HG02884 (cell line): ENCODE measurements around the gene NUCKS1.
"Not testable (repeated sequence)": the region's sequence is repeated elsewhere in the genome, so short reads cannot be mapped to it uniquely, and the experiment has no call there.

ENCODE experiments used
- ATAC-seq: cut with Tn5 transposase; IDR thresholded peaks from one replicate; pipeline ENCODE4 v1.9.1; 2021; ENCODE audit warnings: mild to moderate bottlenecking, moderate library complexity; ENCODE audit not compliant: unreplicated experiment

Gene NUCKS1

GRCh38 chr1:205733438-205734175, 16.4 kb downstream of the NUCKS1 start:
- no peak for ATAC-seq

- no peak for ATAC-seq
Observed at GRCh38 chr1:205729945-205730610, 19.9 kb downstream of the NUCKS1 start.

- no peak for ATAC-seq
Observed at GRCh38 chr1:205726619-205727125, 23.3 kb downstream of the NUCKS1 start.

DNA sequence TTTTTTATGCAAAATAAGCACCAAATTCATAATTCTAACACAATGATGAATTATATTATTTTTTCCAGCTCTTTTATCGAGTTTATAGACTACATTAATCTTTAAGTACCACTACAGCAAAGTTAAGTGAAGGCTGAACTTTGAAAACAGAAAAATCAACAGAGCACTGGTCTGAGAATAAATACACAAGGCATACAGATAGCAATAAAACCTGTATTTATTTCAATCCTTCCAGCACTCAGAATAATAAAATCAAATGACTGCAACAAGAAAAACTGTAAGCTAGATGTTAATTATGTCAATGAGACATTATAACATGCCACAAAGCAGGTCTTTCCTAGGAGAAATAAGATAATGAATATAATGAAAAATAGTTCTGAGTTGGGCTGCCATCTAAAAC, 24.5 kb downstream of the NUCKS1 start:
- ATAC-seq = no peak

DNA sequence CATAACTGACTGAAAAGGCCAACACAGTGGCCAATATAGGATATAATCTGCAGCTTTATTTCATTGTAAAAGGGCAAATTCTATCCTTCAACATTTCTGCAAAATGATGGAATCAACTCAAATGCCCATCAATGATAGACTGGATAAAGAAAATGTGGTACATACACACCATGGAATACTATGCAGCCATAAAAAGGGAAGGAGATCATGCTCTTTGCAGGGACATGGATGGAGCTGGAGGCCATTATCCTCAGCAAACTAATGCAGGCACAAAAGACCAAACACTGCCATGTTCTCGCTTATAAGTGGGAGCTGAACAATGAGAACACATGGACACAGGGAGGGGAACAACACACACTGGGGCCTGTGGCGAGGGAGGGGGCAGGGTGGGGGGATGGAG, 29.2 kb downstream of the NUCKS1 start:
- not testable (repeated sequence) for ATAC-seq

DNA sequence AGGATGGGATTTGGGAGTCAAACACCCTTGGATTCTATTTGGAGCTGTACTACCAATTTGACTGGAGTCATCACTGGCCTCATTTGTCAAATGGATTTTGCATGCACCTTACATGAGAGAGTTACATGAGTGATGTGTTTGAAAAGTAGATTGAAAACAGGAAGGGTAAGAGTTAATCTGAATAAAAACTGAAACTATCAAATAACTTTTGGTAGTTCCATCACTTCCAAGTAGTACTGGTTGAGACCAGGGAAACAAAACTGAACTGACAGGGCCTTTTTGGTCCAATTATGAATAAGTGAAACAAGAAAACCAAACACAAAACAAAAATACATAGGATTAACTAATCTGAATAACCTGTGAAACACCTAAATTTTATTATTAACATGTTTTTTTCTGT, 30.2 kb downstream of the NUCKS1 start:
- ATAC-seq = no peak

GRCh38 chr1:205719015-205719414, 31.0 kb downstream of the NUCKS1 start:
- no peak for ATAC-seq

DNA sequence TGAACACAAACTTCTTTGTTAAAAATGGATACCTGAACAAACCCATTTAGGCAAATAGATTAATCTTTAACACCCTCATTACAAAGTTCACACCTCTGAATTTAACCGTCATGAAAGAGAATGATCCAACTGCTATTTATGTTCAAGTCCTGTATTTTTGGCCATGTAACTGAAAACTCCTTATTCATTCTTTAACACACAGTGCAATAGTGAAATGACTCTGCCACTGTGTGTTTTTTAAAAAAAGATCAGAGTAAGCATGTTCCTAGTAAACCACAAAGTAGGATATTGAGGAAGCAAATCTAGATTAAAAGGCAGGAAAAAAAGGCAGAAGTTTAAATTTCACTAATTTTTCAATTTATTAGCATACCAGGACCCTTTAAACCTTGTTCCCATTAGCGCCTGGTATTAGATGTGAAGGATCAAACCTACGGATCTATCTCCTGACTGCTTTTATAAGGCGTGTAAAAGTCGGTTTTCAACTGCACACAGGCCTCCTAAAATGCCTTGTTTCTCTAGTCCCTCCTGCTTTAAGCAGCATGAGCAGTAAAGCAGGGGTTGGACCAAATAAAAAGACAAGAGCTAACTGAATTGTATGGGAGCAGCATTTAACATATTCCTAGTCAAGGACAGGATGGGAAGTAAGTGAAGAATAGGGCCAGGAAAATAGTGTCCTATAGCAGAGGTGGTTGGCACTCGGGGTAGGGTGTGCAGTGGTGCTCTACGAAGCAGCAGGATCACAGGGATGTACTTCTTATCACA, 33.4 kb downstream of the NUCKS1 start:
- no peak for ATAC-seq

DNA sequence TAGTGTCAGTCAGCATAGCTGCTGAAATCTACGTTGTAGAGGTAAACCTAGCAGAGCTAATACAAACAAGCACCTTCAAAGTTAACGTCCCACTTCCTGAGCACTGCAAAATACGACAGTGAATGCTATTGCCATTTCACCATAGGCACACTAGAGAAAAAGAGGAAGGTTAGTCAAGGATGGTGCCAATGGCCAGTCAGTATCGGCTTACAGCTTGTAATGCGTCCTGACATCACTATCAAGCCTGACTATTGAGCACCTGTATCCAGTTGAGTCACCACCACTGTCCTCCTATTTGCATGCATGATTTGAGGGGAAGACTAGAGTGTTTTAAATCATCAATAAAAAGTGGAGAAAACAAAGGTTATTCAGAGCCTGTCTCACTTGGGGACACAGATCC, 34.4 kb downstream of the NUCKS1 start:
- no peak for ATAC-seq

GRCh38 chr1:205714906-205715246, 35.1 kb downstream of the NUCKS1 start:
- no peak for ATAC-seq

GRCh38 chr1:205714190-205714905, 35.6 kb downstream of the NUCKS1 start:
- no peak for ATAC-seq

DNA sequence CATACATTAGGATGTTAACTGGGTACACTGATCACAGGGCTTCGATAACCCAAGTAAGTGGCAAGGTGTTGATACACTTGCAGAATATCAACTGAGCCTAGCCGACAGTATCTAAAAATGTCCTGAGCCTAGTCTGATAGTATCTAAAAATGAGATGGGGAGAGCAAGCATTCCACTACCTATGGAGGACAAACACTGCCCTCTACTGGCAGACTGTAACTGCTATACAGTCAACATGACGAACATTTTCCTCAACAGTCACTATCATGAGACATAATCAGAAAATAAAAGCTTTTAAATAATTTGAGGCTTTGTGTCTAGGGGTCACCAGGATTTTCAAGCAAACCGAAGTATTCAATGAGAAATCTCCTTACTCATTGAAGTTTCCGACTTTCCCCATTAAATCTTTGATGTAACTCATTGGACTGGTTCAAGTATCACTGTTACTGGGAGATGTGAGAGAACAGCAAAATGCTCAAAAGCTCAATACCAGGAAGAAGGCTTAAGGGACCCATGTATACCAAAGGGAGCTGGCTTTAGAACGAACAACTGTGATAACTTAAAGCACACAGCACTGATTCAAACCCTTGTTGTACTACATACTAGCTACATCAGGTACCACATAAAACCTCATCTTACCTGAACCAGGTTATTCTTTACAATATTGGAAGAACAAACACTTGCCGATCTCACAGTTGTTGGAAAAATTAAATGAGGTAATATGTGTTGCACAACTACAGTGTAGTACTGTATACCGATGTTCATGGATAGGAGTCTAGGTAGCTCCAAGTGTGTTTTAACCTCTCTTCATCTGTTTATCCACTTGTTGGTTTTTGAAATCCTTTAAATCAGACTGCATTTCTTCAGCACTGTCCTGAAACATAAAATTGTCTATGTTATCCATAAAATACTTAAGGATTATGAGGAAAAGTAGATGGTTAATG, 38.6 kb downstream of the NUCKS1 start:
- no peak for ATAC-seq

DNA sequence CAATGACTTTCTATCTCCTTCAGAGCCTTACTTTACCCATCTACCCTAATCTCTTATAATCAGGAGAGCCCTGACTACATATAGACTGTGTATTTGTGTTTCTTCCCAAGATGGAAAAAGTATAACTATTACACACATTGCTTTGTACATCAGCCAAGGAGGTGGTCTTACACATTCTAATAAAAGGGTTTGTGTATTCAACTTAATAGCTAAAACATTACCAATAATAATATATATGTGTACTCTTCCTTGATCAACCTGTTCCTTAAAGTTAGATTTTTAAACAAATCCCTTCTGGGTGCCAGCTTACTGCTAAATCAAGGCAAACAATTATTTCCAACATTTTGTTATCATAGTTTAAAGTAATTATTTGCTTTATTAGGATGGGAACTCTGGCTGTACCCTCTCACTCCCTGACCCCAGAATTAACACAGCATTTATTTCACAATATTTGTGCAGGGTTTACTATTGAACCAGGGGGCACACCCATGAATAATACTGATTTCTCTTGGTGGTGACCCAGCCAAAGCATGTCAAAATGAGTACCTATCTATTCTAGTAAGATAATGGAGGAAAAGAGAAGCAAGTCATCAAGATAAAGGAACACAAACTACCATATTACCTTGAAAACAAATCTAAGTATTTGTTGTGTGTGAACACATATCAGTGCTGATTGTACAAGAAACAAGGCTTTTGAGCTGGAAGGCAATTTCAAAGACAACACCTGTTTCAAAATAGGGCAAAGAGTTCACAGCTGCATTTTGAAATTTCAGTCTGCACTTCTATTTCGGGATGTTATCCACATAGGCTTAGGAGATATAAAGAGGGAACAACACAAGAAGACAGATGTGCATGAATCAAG, 39.5 kb downstream of the NUCKS1 start:
- no peak for ATAC-seq

DNA sequence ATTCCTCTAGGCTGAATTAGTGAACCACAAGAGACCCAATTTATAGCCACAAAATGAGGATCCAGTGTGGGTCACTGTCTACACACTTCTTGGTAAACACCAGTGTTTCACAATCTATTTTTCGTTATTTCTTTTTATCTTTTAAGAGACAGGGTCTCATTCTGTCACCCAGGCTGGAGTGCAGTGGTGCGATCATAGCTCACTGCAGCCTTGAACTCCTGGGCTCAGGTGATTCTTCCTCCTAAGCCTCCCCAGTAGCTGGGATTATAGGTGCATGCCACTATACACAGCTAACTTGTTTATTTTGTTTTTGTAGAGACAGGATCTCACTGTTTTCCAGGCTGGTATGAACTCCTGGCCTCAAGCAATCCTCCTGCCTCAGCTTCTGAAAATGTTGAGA, 40.3 kb downstream of the NUCKS1 start:
- ATAC-seq = no peak

- no peak for ATAC-seq
Observed at GRCh38 chr1:205709059-205709398, 41.0 kb downstream of the NUCKS1 start.

GRCh38 chr1:205706601-205707502, 43.1 kb downstream of the NUCKS1 start:
- no peak for ATAC-seq

DNA sequence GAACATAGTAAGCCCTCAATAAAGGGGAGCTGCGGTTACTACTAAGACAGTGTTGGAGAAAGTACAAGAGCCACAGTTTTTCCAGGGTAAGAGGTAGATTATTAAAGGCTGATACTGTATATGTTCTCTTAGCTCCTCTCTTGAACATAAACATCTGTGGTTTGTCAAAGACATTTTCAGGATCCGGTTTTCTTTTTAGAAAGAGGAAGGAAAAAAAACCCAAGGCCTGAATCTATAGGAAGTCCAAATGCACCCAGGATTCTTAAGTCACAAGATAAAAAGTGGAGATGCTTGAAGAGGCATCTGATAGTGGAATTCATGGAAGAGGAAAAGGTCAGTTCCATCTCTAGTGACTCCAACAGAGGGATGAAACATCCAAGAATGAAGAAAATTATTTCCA, 45.1 kb downstream of the NUCKS1 start:
- no peak for ATAC-seq

DNA sequence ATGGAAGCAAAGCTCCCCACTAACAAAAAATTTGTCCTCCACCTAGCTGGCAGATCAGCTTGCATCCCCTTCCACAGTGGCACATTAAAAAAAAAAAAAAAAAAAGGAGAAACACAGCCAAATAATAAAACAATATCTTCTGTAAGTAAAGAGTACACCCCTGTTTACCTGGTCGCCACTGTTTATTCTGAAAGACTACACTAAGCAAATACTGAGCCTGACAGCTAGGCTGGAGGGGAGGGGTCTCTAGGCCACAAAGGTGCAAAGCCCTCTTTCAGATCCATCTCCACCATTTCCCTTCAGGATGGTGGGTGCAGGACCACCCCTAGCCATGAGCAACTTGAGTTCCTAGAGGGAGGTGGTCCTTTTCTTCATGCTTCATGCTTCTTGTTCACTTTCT, 46.9 kb downstream of the NUCKS1 start:
- no peak for ATAC-seq
